HG03060 (cell line): ENCODE data around the gene SFXN5.

Experiments
- ATAC-seq: cut with Tn5 transposase; IDR thresholded peaks from one replicate; pipeline ENCODE4 v1.9.1; 2021; ENCODE audit warnings: low read depth, moderate number of reproducible peaks; ENCODE audit not compliant: unreplicated experiment

SFXN5 gene

DNA sequence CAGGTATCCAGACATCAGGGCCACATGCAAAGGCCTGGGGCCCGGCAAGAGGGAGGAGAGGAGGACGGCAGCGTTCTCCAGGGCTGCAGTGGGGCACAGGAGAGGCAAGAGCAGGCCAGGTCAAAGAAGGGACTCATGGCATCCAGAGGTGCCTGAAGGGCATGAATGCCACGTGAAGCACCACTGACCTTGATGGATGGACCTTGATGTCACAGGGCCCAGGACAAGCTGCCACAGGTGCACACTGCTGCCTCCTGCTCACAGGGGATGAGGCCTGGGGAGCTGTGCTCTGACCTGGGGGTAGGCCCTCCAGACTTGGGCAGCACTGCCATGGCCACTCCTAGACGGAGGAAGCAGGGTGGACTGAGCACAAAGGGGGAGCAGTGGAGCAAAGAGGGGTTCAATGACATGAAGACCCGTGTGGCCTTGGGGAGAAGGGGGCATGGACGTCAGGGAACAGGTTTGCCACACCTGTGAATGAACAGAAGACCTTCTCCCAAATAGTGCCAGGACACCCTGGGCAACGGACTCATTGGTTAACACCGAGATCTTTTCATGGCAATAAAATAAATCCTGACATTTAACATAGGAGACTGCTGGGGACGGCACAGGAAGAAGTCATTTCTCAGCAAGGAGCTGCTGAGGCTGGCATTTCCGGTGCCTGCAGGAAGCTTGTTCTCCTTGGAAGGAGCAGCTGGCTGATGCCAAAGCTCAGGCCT is 88.6 kb downstream of the SFXN5 start:
- no peak for ATAC-seq

GRCh38 chr2:72982219-72982618 is 89.3 kb downstream of the SFXN5 start:
- ATAC-seq = no peak

GRCh38 chr2:72981536-72981935 is 90.0 kb downstream of the SFXN5 start:
- no peak for ATAC-seq

DNA sequence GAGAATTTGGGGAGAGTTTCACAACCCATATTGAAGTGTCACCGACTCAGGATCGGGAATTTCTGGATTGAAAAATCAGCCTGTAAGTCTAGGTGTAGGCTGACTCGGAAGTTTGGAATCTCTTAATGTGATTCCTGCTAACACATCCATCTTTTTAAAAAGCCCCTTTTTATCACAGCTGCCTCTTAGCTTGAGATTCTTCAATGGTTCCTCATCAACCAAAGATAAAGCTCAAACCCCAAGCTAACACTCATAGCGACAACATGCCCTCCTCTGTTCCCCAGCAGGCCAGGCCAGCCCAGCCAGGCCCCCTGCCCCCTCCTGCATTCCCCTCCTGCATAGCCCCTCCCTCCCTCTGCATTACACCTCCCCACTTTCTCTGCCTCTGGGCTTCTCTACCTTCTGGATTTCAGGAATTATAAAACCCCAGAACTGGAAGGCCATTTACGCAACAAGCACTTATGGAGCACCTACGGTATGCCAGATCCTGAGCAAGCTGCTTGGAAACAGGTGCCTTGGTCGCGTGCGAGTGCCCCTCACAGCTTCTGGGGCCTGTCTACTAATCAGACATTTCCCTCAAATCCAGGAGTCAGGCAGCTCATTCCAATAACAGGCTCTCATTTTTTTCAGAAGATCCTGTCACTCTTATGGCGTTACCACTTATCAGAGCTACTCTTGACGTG is 90.8 kb downstream of the SFXN5 start:
- ATAC-seq = no peak

DNA sequence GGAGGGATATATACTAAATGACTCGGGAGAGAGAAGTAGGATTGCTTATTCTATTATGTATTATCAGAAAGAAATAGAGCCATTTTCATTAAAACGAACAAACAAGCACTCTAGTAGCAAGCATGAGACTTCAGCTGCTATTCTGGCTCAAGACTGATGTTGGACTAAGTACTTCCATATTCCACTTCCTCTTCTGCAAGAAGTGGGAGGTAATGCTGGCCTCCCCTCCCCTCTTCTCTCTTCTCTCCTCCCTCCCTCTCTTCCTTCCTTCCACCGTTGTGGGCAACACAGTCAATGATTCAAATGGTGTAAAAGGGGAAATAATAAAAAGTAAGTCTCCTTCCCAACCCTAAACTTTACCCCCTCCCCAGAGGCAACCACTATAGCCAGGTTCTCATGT is 91.6 kb downstream of the SFXN5 start:
- ATAC-seq = no peak

DNA sequence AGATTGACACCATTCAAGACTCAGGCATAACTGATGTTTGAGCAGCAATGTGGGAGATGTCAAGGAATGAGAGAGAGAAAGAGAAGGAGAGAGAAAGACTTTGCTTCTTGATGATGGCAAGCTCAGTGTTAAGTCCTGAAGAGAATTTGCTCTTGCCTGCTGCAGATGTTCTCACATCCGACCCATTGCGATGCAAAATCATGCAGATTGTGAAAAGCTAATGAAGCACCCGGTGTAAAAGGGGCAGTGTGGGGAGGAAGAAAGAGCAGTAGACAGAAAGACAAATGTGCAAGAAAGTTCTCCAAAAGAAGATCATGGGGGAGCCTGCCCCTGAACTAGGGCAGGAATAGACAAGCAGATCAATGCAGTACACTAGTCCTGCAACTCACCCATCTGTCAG is 96.5 kb downstream of the SFXN5 start:
- no peak for ATAC-seq

DNA sequence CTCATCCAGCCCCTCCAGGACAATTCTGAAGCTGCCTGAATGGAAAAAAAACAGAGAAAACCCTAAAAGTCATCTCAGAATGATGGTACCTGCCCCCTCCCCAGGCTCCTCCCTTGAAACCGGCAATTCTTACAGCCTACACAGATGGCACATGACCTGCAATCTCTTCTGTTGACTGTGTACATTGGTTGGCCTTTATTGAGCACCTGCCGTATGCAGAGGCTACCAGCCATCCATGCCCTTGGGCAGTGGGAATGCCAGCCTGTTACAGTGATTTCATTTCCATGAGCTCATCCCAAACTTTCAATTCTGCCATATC is 97.1 kb downstream of the SFXN5 start:
- no peak for ATAC-seq

- no peak for ATAC-seq
Measured at GRCh38 chr2:72973566-72974435, 97.7 kb downstream of the SFXN5 start.

DNA sequence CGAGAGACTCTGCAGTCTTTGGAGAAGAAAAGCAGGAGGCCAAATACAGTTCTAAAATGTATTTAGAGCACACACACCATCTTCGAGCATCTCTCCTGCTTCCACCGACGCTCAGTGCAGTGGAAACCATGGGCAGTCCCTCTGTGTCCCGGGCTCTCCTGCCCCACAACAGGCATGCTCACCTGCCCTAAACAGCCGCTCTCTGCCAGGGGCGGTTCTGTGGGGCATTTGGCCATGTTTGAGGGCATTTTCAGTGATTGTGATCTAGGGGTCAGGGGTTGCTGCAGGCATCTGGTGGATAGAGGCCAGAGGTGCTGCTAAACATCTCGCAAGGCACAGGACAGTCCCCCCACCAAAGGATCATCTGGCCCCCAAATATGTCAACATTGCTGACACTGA is 98.4 kb downstream of the SFXN5 start:
- ATAC-seq = no peak

DNA sequence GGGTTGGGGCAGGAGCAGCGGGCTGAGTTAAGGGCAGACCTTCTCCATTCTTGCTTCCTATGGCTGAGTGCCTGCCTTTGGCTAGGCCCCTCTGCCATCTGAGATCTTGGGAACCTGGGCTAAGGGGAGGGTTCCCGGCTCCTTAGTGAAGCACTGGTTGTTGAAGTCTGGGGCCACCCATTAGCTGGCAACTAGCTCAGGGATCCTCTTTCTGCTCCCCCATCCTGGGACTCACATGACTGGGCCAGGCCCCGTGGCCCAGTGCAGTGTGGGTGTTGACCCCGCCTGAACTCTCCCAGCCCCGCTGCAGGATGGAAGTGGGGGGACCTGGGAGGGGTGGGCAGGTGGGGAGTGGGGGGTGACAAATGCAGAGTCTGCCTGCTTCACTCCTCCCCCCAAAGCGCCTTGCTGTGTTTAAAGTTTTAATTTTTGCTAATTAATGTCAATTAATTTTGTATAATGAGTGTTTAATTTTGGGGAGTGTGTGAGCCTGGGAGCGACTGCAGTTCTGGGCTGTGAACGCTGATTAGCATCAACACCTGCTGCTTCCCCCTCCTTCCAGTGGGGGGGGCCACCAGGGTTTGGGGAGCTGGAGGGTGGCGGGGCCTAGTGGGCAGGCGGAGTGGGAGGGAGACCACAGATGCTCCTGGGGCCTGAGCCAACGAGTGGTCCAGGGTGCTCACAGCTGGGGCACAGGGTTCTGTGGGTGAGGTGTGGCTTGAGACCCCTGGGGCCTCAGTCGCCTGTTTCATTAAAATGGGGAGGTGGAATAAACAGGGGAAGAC is 99.0 kb downstream of the SFXN5 start:
- no peak for ATAC-seq

DNA sequence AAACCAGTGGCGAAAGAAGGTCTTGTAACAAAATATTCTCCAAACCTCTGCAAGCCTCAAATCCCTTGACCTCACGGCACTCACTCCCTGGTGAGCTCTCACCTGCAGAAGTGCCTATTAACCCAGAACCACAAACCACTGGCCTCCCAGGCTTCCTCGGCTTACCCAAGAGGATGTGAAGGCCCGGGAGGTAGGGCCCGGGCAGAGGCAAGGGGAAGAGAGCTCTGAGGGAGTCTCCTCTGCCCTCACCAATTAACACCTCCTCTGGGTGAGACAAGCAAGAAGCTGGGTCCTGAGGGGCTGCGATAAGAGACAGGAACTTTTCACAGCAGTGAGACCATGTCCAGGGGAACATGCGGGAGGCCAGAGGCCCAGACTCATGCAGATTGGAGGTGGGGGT is 100.5 kb downstream of the SFXN5 start:
- no peak for ATAC-seq

DNA sequence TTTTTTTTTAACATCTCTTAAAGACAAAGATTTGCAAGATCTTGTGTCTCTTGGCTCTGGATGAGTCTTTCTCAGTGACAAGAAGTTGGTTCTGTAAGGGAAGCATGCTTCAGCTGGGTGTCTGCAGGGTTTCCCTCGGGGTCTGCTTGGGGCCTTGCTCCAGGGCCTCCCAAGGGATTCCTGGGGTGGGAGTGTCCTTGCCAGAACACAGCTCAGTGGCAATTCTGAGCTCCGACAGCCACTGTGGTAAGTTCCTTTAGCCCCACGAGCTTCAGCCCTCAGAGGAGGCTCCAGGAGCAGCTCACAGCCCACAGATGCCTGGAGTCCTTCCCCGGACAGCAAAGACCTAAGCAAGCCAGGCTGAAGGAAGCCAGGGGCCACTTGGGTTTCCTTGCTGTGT is 101.8 kb downstream of the SFXN5 start:
- no peak for ATAC-seq

DNA sequence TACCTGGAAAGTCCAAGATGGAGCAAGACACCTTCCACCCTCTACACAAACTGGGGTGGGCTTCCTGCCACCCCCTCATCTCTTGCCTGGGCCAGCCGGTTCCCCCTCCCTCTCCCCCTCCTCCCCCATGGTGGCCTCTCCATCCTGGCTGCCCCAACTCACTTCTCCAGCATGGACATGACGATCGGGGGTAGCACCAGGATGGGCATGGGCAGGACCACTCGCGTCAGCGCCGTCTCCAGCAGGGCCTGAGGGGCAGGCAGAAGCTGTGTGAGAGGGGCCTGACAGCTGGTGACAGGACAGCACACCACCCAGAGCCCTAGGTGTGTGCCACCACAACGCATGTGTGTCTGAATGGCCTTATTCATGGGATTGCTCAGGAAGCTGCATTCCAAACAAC is 103.2 kb downstream of the SFXN5 start:
- no peak for ATAC-seq

- no peak for ATAC-seq
Measured at GRCh38 chr2:72965770-72966450, 105.6 kb downstream of the SFXN5 start.

DNA sequence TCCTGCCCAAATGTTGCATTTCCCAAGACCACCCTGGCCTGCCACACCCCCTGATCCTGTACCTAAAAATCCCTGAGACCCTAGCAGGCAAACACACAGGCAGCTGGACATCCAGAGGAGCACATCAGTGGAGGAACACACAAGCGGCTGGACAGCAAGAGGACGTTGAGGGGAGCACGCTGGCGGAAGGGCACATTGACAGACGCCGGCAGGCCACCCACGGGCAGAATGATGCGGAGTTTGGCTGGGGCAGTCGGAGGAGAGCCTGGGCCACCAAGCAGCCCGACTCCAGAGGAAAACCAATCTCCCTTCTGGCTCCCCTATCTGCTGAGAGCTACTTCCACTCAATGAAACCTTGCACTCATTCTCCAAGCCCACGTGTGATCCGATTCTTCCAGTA is 106.5 kb downstream of the SFXN5 start:
- ATAC-seq = no peak

GRCh38 chr2:72964146-72964525 is 107.4 kb downstream of the SFXN5 start:
- ATAC-seq = no peak

DNA sequence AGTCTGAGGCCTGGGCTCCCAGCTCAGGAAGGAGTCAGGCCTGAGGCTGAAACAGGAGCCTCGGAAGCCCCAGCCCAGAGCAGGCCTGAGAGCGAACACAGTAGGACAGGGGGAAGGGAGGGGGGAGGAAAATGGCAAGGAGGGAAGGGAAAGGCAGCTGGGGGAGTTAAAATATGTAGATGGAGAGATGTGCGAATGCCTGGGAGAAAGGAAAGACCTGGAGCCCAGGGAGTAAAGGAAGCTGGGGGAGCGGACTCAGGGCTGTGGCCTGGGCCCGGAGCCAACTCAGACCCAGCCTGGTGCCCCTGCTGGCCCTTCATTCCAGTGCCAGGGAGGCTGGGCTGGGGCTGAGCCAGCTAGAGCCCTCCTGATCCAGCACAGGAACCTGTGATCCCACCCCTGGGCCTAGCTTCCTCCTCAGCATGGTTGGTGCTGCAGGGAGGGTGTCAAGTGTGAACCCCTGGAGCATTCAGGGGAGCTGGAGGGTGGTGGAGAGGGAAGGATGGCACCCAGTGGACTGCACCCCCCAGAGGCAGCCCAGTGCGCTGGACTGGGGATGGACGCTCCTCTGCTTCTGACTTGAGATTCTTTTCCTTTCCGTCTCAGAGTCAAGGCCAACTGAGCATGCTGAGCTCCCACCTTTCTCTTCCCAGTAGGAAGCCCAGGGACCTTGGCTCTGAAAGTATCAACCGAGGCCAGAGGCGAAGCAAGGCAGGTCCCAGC is 107.9 kb downstream of the SFXN5 start:
- no peak for ATAC-seq

DNA sequence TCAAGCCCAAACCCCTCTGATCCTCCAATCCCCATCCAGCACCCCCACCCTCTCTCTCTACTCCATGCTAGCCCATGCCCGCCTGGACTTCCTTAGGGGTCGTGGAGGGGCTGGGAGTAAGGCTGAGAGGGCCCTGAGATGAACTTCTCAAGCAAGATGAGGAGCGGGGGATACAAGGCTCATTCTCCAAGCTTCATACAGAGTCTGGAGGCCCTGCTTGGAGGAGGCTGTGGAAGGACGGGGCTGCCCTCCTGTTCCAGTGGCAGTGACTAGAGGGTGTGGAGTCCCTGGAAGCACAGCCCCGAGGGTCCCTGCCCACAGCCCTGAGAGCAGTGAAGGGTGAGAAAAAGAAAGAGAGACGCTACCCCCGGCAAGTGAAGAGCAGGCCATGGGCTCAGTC is 108.6 kb downstream of the SFXN5 start:
- no peak for ATAC-seq

- no peak for ATAC-seq
Measured at GRCh38 chr2:72961853-72962468, 109.6 kb downstream of the SFXN5 start.
